HG02885 (cell line): ENCODE data around the gene IQSEC1.

ENCODE experiments used
- ATAC-seq: cut with Tn5 transposase; IDR thresholded peaks from one replicate; pipeline ENCODE4 v1.9.1; 2021; ENCODE audit warnings: mild to moderate bottlenecking; ENCODE audit not compliant: unreplicated experiment, poor library complexity

Gene IQSEC1

GRCh38 chr3:13008155-13008995 lies 64.9 kb downstream of the IQSEC1 start:
- ATAC-seq, result no peak

- no peak for ATAC-seq
Observed at GRCh38 chr3:13007251-13007941, 65.8 kb downstream of the IQSEC1 start.

- ATAC-seq, result no peak
Observed at GRCh38 chr3:13006216-13006990, 66.8 kb downstream of the IQSEC1 start.

GRCh38 chr3:13005301-13005700 lies 67.9 kb downstream of the IQSEC1 start:
- ATAC-seq, result no peak

- no peak for ATAC-seq
Observed at GRCh38 chr3:13004376-13004775, 68.9 kb downstream of the IQSEC1 start.

- no peak for ATAC-seq
Observed at GRCh38 chr3:13003608-13004007, 69.6 kb downstream of the IQSEC1 start.

- ATAC-seq, result peak; percentile 73
Observed at GRCh38 chr3:13002398-13003124, 70.7 kb downstream of the IQSEC1 start.

GRCh38 chr3:12999147-13000140 lies 73.8 kb downstream of the IQSEC1 start:
- ATAC-seq, result peak; percentile 46

- ATAC-seq, result no peak
Observed at GRCh38 chr3:12998648-12999047, 74.6 kb downstream of the IQSEC1 start.

GRCh38 chr3:12997387-12997786 lies 75.8 kb downstream of the IQSEC1 start:
- ATAC-seq, result no peak

- no peak for ATAC-seq
Observed at GRCh38 chr3:12996181-12996506, 77.1 kb downstream of the IQSEC1 start.

GRCh38 chr3:12995389-12996180 lies 77.6 kb downstream of the IQSEC1 start:
- ATAC-seq, result no peak

GRCh38 chr3:12994607-12995388 lies 78.4 kb downstream of the IQSEC1 start:
- peak; percentile 78 for ATAC-seq

- ATAC-seq, result peak; percentile 26
Observed at GRCh38 chr3:12994357-12994606, 78.9 kb downstream of the IQSEC1 start.

GRCh38 chr3:12993517-12994356 lies 79.5 kb downstream of the IQSEC1 start:
- peak; percentile 34 for ATAC-seq

GRCh38 chr3:12992629-12993516 lies 80.4 kb downstream of the IQSEC1 start:
- no peak for ATAC-seq
